DOHH2 (cell line): ENCODE measurements around the gene DELE1.

Source experiments
- H3F3A ChIP-seq: fragments of 200-600 bp; sonication (generic), shearing (Covaris generic); 2 replicates; pipeline ENCODE4 v1.6.0; 2016; ENCODE audit warnings: antibody characterized with exemption, mild to moderate bottlenecking; ENCODE audit not compliant: control insufficient read depth, insufficient read depth
- H3K27ac ChIP-seq: fragments of 200-600 bp; sonication (generic); 2 replicates; pipeline ENCODE4 v1.5.1; 2014; ENCODE audit warnings: low read depth, mild to moderate bottlenecking, low read length, moderate library complexity
- H3K27me3 ChIP-seq: fragments of 200-600 bp; sonication (generic); 2 replicates; pipeline ENCODE4 v1.6.1; 2014; ENCODE audit warnings: mild to moderate bottlenecking, low read length, mixed read lengths; ENCODE audit not compliant: control insufficient read depth
- H3K36me3 ChIP-seq: fragments of 200-600 bp; sonication (generic); 2 replicates; pipeline ENCODE4 v1.6.1; 2014; ENCODE audit warnings: mild to moderate bottlenecking, low read length, moderate library complexity, mixed read lengths; ENCODE audit not compliant: control insufficient read depth
- H3K4me1 ChIP-seq: fragments of 200-600 bp; sonication (generic); 2 replicates; pipeline ENCODE4 v1.6.1; 2014; ENCODE audit warnings: mild to moderate bottlenecking, low read length, mixed read lengths; ENCODE audit not compliant: control insufficient read depth
- H3K4me2 ChIP-seq: fragments of 200-600 bp; sonication (generic); 2 replicates; pipeline ENCODE4 v1.6.0; 2014; ENCODE audit warnings: mild to moderate bottlenecking, low read length, moderate library complexity
- H3K4me3 ChIP-seq: fragments of 200-600 bp; sonication (generic); 2 replicates; pipeline ENCODE4 v1.5.1; 2014; ENCODE audit warnings: mild to moderate bottlenecking, low read length, mixed read lengths
- H3K79me2 ChIP-seq: fragments of 200-600 bp; sonication (generic); 2 replicates; pipeline ENCODE4 v1.6.1; 2014; ENCODE audit warnings: mild to moderate bottlenecking, low read length, mixed read lengths; ENCODE audit not compliant: control insufficient read depth
- H3K9me2 ChIP-seq: fragments of 200-600 bp; sonication (generic); replicated peaks from 2 replicates; pipeline ENCODE4 v1.6.1; 2014; ENCODE audit warnings: mild to moderate bottlenecking, low read length, mixed read lengths; ENCODE audit not compliant: control insufficient read depth
- H3K9me3 ChIP-seq: fragments of 200-600 bp; sonication (generic); 2 replicates; pipeline ENCODE4 v1.6.1; 2014; ENCODE audit warnings: antibody characterized with exemption, low read length, mixed read lengths; ENCODE audit not compliant: control insufficient read depth, insufficient read depth
- H4K20me1 ChIP-seq: fragments of 200-600 bp; sonication (generic); 2 replicates; pipeline ENCODE4 v1.6.0; 2014; ENCODE audit warnings: low read depth, mild to moderate bottlenecking, antibody characterized with exemption, low read length, moderate library complexity; ENCODE audit not compliant: control insufficient read depth, insufficient read depth
- CTCF ChIP-seq: fragments of 200-600 bp; sonication (generic); IDR thresholded peaks from one replicate; pipeline ENCODE4 v1.5.1; 2014; ENCODE audit warnings: antibody characterized with exemption, mild to moderate bottlenecking, low read depth, low read length; ENCODE audit not compliant: poor library complexity, severe bottlenecking
- EZH2phosphoT487 ChIP-seq: fragments of 200-600 bp; sonication (generic); IDR thresholded peaks from 2 replicates; pipeline ENCODE4 v1.6.1; 2017; ENCODE audit warnings: borderline replicate concordance, mild to moderate bottlenecking, antibody characterized with exemption, low read length, moderate library complexity, mixed read lengths

Gene DELE1

GRCh38 chr5:141973871-141974595 is 50.4 kb downstream of the DELE1 start:
- Histone ChIP-seq H3K27me3 (no peaks in the 10 kb centered on the region), H3K36me3 (peaks cover 74% of the 10 kb centered on the region), H4K20me1 (no peaks in the 10 kb centered on the region), H3K9me3 (no peaks in the 10 kb centered on the region), H3K4me2 (no peak overlapping the region), H3K27ac (no peak overlapping the region), H3K4me1 (peaks cover 19% of the 10 kb centered on the region), H3K79me2 (peaks cover 35% of the 10 kb centered on the region), H3F3A (peaks cover 15% of the 10 kb centered on the region), H3K9me2 (no peaks in the 10 kb centered on the region), H3K4me3 (no peak overlapping the region)
- TF ChIP-seq CTCF (no peak), EZH2phosphoT487 (no peak)

GRCh38 chr5:141976176-141976575 is 52.5 kb downstream of the DELE1 start:
- H3K9me2 ChIP-seq: no peaks in the 10 kb centered on the region
- no peaks in the 10 kb centered on the region for H3K9me3 ChIP-seq
- H3F3A ChIP-seq: no peaks in the 10 kb centered on the region; the same call in 1 of the 2 replicates
- peaks cover under 1% of the 10 kb centered on the region for H3K4me1 ChIP-seq
- no peaks in the 10 kb centered on the region for H4K20me1 ChIP-seq
- H3K79me2 ChIP-seq: peaks cover 13% of the 10 kb centered on the region
- no peak overlapping the region for H3K27ac ChIP-seq
- TF ChIP-seq CTCF (no peak), EZH2phosphoT487 (no peak)
- H3K4me3 ChIP-seq: no peak overlapping the region
- H3K36me3 ChIP-seq: peaks cover 77% of the 10 kb centered on the region
- H3K27me3 ChIP-seq: no peaks in the 10 kb centered on the region
- H3K4me2 ChIP-seq: no peak overlapping the region

- H3K9me2 ChIP-seq: no peaks in the 10 kb centered on the region
- no peaks in the 10 kb centered on the region for H3K9me3 ChIP-seq
- H3K79me2 ChIP-seq: peaks cover 3% of the 10 kb centered on the region; the same call in 1 of the 2 replicates
- H3K4me2 ChIP-seq: no peak overlapping the region
- no peaks in the 10 kb centered on the region for H4K20me1 ChIP-seq
- H3K4me1 ChIP-seq: no peaks in the 10 kb centered on the region
- no peak for TF ChIP-seq CTCF
- no peak for TF ChIP-seq EZH2phosphoT487
- no peak overlapping the region for H3K4me3 ChIP-seq
- H3K27ac ChIP-seq: no peak overlapping the region
- no peaks in the 10 kb centered on the region for H3K27me3 ChIP-seq
- no peaks in the 10 kb centered on the region; the same call in 1 of the 2 replicates for H3F3A ChIP-seq
- peaks cover 71% of the 10 kb centered on the region for H3K36me3 ChIP-seq
Observed at GRCh38 chr5:141978389-141978788, 54.7 kb downstream of the DELE1 start.
